H1 (cell line): ENCODE results near the gene STAM2. TPM values are rescaled to one million over a fixed set of nuclear protein-coding genes. Genes with fewer than 3 reads are reported as not detected.

Experiments used
- CTCF ChIA-PET: fragments of 300-600 bp; sonication (Branson Sonifier 250); formaldehyde crosslinking; loops from one replicate; lab custom pipeline; 2021; ENCODE audit not compliant: partially characterized antibody; lab: Charles Lee
- POLR2A ChIA-PET: fragments of 300-600 bp; sonication (Branson Sonifier 250); formaldehyde crosslinking; loops from one replicate; lab custom pipeline; 2021; ENCODE audit warnings: inconsistent platforms; ENCODE audit not compliant: partially characterized antibody; lab: Charles Lee
- DNase-seq, 2 experiments: peaks; one replicate each; pipeline versions ENCODE4 v3.0.0 to v3.0.0-alpha.2; 2010 to 2022; ENCODE audit warnings: low spot score in 2 of 2, low read depth in 1 of 2, mixed read lengths in 1 of 2
- FAIRE-seq: peaks from 2 replicates; lab custom pipeline; 2011; peaks lifted over from hg19 to GRCh38; lab: Jason Lieb, UNC
- H2AFZ ChIP-seq: 2 replicates; pipeline ENCODE4 v1.8.1; 2012; ENCODE audit warnings: low read length, inconsistent platforms
- H2AK5ac ChIP-seq: 2 replicates; pipeline ENCODE4 v1.6.1; 2013; ENCODE audit warnings: low read depth, low read length
- H2BK120ac ChIP-seq: replicated peaks from 2 replicates; pipeline ENCODE3; 2013; ENCODE audit warnings: low read depth, low read length, inconsistent platforms
- H2BK12ac ChIP-seq: 2 replicates; pipeline ENCODE4 v1.6.1; 2013; ENCODE audit warnings: low read depth, low read length
- H2BK15ac ChIP-seq: 2 replicates; pipeline ENCODE4 v1.6.1; 2013; ENCODE audit warnings: low read length
- H2BK20ac ChIP-seq: 2 replicates; pipeline ENCODE4 v1.6.1; 2013; ENCODE audit warnings: low read length
- H2BK5ac ChIP-seq: 2 replicates; pipeline ENCODE4 v1.6.1; 2013; ENCODE audit warnings: low read depth, low read length
- H3K14ac ChIP-seq: 2 replicates; pipeline ENCODE4 v1.6.1; 2013; ENCODE audit warnings: inconsistent platforms; ENCODE audit not compliant: insufficient read length
- H3K18ac ChIP-seq: 2 replicates; pipeline ENCODE4 v1.6.1; 2013; ENCODE audit warnings: low read length; ENCODE audit errors: extremely low read depth
- H3K23ac ChIP-seq: 2 replicates; pipeline ENCODE4 v1.6.1; 2013; ENCODE audit warnings: inconsistent platforms; ENCODE audit not compliant: insufficient read length
- H3K23me2 ChIP-seq: 2 replicates; pipeline ENCODE4 v1.6.1; 2013; ENCODE audit warnings: low read depth, low read length
- H3K27ac ChIP-seq: 2 replicates; pipeline ENCODE4 v1.6.1; 2011; ENCODE audit warnings: low read depth, low read length, inconsistent platforms
- H3K27me3 ChIP-seq, 4 experiments: replicated peaks in 1 of 4; 1 replicate in 1 of 4; 2 replicates in 3 of 4; pipeline versions ENCODE4 v1.6.1 to v1.8.1; 2011 to 2013; ENCODE audit warnings: low read length in 3 of 4, mild to moderate bottlenecking in 3 of 4, inconsistent platforms in 2 of 4, mixed read lengths in 2 of 4, moderate library complexity in 1 of 4; ENCODE audit not compliant: control insufficient read depth in 3 of 4, insufficient read depth in 3 of 4; ENCODE audit errors: extremely low read depth in 1 of 4
- H3K36me3 ChIP-seq, 4 experiments: 2 replicates each; pipeline versions ENCODE4 v1.6.1 to v1.8.1; 2011 to 2013; ENCODE audit warnings: mild to moderate bottlenecking in 4 of 4, low read length in 3 of 4, moderate library complexity in 2 of 4, control low read depth in 1 of 4, inconsistent platforms in 1 of 4; ENCODE audit not compliant: insufficient read depth in 4 of 4, control insufficient read depth in 2 of 4
- H3K4ac ChIP-seq: replicated peaks from 2 replicates; pipeline ENCODE3; 2013; ENCODE audit warnings: low read length, low read depth, mixed read lengths, inconsistent platforms; ENCODE audit not compliant: insufficient read length
- H3K4me1 ChIP-seq, 4 experiments: replicated peaks in 1 of 4; 1 replicate in 1 of 4; 2 replicates in 3 of 4; pipeline versions ENCODE4 v1.6.1 to v1.8.1; 2011 to 2013; ENCODE audit warnings: low read length in 3 of 4, inconsistent platforms in 2 of 4, mixed read lengths in 1 of 4; ENCODE audit not compliant: insufficient read depth in 4 of 4, control insufficient read depth in 3 of 4
- H3K4me2 ChIP-seq, 2 experiments: 2 replicates each; pipeline versions ENCODE4 v1.6.1 to v1.8.1; 2011 to 2013; ENCODE audit warnings: low read depth in 2 of 2, low read length in 2 of 2, control low read depth in 1 of 2, inconsistent platforms in 1 of 2, mild to moderate bottlenecking in 1 of 2; ENCODE audit not compliant: insufficient read depth in 1 of 2
- H3K4me3 ChIP-seq, 4 experiments: fragments of 200-600, 300-600 bp in 1 of 4; sonication (generic), shearing (Covaris generic), sonication (Bioruptor Twin) in 1 of 4; 2 replicates each; pipeline versions ENCODE4 v1.5.1 to v1.8.1; 2011 to 2016; ENCODE audit warnings: low read length in 4 of 4, low read depth in 3 of 4, control low read depth in 2 of 4, inconsistent platforms in 2 of 4, mild to moderate bottlenecking in 2 of 4, mixed read lengths in 1 of 4, moderate library complexity in 1 of 4; ENCODE audit not compliant: insufficient read depth in 2 of 4; ENCODE audit errors: extremely low read depth in 1 of 4
- H3K56ac ChIP-seq: replicated peaks from 2 replicates; pipeline ENCODE3; 2013; ENCODE audit warnings: low read depth, mild to moderate bottlenecking, mixed read lengths, low read length, inconsistent platforms; ENCODE audit not compliant: insufficient read length
- H3K79me1 ChIP-seq: 2 replicates; pipeline ENCODE4 v1.6.1; 2013; ENCODE audit warnings: low read depth, low read length, control low read depth
- H3K79me2 ChIP-seq, 2 experiments: 2 replicates each; pipeline versions ENCODE4 v1.6.1 to v1.8.1; 2012 to 2013; ENCODE audit warnings: low read length in 2 of 2, mild to moderate bottlenecking in 2 of 2, inconsistent platforms in 1 of 2; ENCODE audit not compliant: insufficient read depth in 2 of 2, control insufficient read depth in 1 of 2
- H3K9ac ChIP-seq, 4 experiments: replicated peaks in 1 of 4; 1 replicate in 1 of 4; 2 replicates in 3 of 4; pipeline versions ENCODE4 v1.6.1 to v1.8.1; 2011 to 2013; ENCODE audit warnings: low read depth in 3 of 4, low read length in 3 of 4, control low read depth in 2 of 4, mild to moderate bottlenecking in 2 of 4, moderate library complexity in 2 of 4, inconsistent platforms in 1 of 4; ENCODE audit errors: extremely low read depth in 1 of 4
- H3K9me3 ChIP-seq, 2 experiments: 2 replicates each; pipeline versions ENCODE4 v1.6.1 to v1.8.1; 2012 to 2013; ENCODE audit warnings: mild to moderate bottlenecking in 2 of 2, moderate library complexity in 2 of 2, control low read depth in 1 of 2, inconsistent platforms in 1 of 2, low read depth in 1 of 2, low read length in 1 of 2, mixed read lengths in 1 of 2; ENCODE audit not compliant: insufficient read depth in 2 of 2
- H4K20me1 ChIP-seq, 2 experiments: replicated peaks in 1 of 2; 2 replicates each; pipeline versions ENCODE3 to v1.8.1; 2011 to 2013; ENCODE audit warnings: inconsistent platforms in 2 of 2, low read length in 2 of 2, mild to moderate bottlenecking in 1 of 2; ENCODE audit not compliant: insufficient read depth in 2 of 2, control insufficient read depth in 1 of 2
- H4K5ac ChIP-seq: 2 replicates; pipeline ENCODE4 v1.6.1; 2013; ENCODE audit warnings: low read length, low read depth, mixed read lengths, inconsistent platforms; ENCODE audit not compliant: insufficient read length
- H4K8ac ChIP-seq: 2 replicates; pipeline ENCODE4 v1.8.0; 2013; ENCODE audit warnings: mild to moderate bottlenecking, moderate library complexity, low read length, inconsistent platforms; ENCODE audit not compliant: insufficient read depth; ENCODE audit errors: extremely low read depth
- H4K91ac ChIP-seq: replicated peaks from 2 replicates; pipeline ENCODE3; 2013; ENCODE audit warnings: low read length, mixed read lengths, inconsistent platforms; ENCODE audit not compliant: insufficient read length
- MAFK ChIP-seq: IDR thresholded peaks from 2 replicates; pipeline ENCODE4 v1.6.1; 2012; ENCODE audit warnings: low read depth, mild to moderate bottlenecking, improper control_type of control experiment, low read length
- NANOG ChIP-seq: IDR thresholded peaks from 2 replicates; pipeline ENCODE4 v1.6.1; 2011; ENCODE audit warnings: low read length, low read depth, mild to moderate bottlenecking, inconsistent platforms; ENCODE audit not compliant: insufficient read depth, poor library complexity, severe bottlenecking
- TAF7 ChIP-seq: optimal IDR thresholded peaks from 2 replicates; pipeline ENCODE3; 2011; ENCODE audit warnings: low read depth, mild to moderate bottlenecking, inconsistent platforms, low read length, moderate library complexity, borderline replicate concordance
- WGBS, 2 experiments: shearing (Covaris generic) in 1 of 2; methylation state at CpG; one replicate each; pipeline versions ENCODE4 v1.1.6 to v1.1.7; 2013 to 2015; ENCODE audit warnings: low lambda C conversion rate in 2 of 2, mixed read lengths in 2 of 2, inconsistent platforms in 1 of 2, low coverage in 1 of 2, missing lambda C conversion rate in 1 of 2; ENCODE audit not compliant: insufficient replicate concordance in 2 of 2, insufficient coverage in 1 of 2, insufficient read length in 1 of 2; ENCODE audit errors: extremely low coverage in 1 of 2, missing lambda C conversion rate in 1 of 2; 5-methylcytosine and 5-hydroxymethylcytosine counted together
- polyA plus RNA-seq, 7 experiments: library from polyadenylated mRNA; depleted of rRNA in 3 of 7; stranded (reverse) in 5 of 7; unstranded in 2 of 7; fragments of >200 nt in 5 of 7; fragments of 200-250 nt in 2 of 7; gene quantifications; 1 replicate in 5 of 7; 2 replicates in 1 of 7; 4 replicates in 1 of 7; pipeline versions ENCODE4 v1.2.1 to v1.2.3, GENCODE V29; 2011 to 2013; ENCODE audit warnings: missing spikeins in 2 of 7, mixed read lengths in 2 of 7
- total RNA-seq: library from RNA; stranded (reverse); fragmentation: NEBNext Ultra II Directional; extraction: Animal tissue kit (Norgen Biotek cat#: 25700); gene quantifications from 2 replicates; pipeline ENCODE4 v1.2.1, GENCODE V29; 2021

The STAM2 gene
- total and polyA plus RNA-seq, 2 of the 8 experiments (the other 6 are each of a cell fraction or from before 2014, with no cell fraction given): 5.4 to 9.4 TPM

DNA sequence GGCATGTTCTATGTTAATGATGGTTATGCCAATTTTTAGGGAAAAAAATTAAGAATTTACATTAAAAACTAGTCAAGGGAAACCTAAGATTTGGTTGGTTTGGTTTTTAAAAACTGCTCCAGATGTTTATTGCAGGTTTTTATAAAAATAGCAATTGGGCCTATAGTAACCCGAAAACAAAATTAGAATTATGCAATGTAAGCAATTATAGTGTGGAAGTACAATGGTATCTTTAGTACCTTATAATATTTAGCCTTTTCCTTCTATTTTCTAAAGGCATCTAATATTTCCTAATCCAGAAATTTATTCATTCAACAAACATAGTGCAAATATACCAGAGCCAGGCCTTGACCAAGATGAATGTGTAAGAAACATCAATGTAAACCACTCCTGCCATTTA, 104.0 kb downstream of the STAM2 start:
- DNase-seq (no peak), FAIRE-seq (no peak)
- peaks cover 0 to 8% (median 0%) of the 10 kb centered on the region in 4 experiments; a peak in 2 of 7 replicates for H3K4me1 ChIP-seq
- H3K14ac ChIP-seq: no peak overlapping the region
- H3K23me2 ChIP-seq: peaks cover 10% of the 10 kb centered on the region; the same call in 1 of the 2 replicates
- no peak overlapping the region for H2AFZ ChIP-seq
- no peak overlapping the region for H4K8ac ChIP-seq
- H3K27ac ChIP-seq: no peak overlapping the region
- no peak overlapping the region for H3K4ac ChIP-seq
- H4K5ac ChIP-seq: no peak overlapping the region
- no peak overlapping the region for H3K4me2 ChIP-seq
- H2BK20ac ChIP-seq: no peak overlapping the region
- POLR2A ChIA-PET: no interaction called here
- no peak overlapping the region for H2BK15ac ChIP-seq
- 97% methylated on average over 1 of the region's 1 CpG; no CpG with 5 or more reads in 1 of the 2 experiments for WGBS, 2 experiments
- H3K79me1 ChIP-seq: peaks cover 2% of the 10 kb centered on the region; the same call in 1 of the 2 replicates
- H3K27me3 ChIP-seq: no peaks in the 10 kb centered on the region
- H2BK5ac ChIP-seq: no peak overlapping the region
- H4K20me1 ChIP-seq: peaks cover 0 to 4% of the 10 kb centered on the region in 2 experiments
- CTCF ChIA-PET: interaction anchor here (0.9 kb wide), 1 partner anchor 60 kb away, joined by 3 read pairs; no protein-coding TSS in a partner anchor
- H3K18ac ChIP-seq: no peak overlapping the region
- H3K9me3 ChIP-seq: no peaks in the 10 kb centered on the region
- no peak overlapping the region for H2AK5ac ChIP-seq
- no peak overlapping the region for H3K4me3 ChIP-seq
- H2BK12ac ChIP-seq: no peak overlapping the region
- no peak overlapping the region for H3K23ac ChIP-seq
- H3K56ac ChIP-seq: no peak overlapping the region
- TF ChIP-seq NANOG (no peak), TAF7 (no peak), MAFK (peak; percentile 36; the same call in 1 of the 2 replicates)
- TF ChIP-seq, all 59 proteins: peak for 1
- no peak overlapping the region for H3K9ac ChIP-seq
- H2BK120ac ChIP-seq: no peak overlapping the region
- no peak overlapping the region for H4K91ac ChIP-seq
- H3K36me3 ChIP-seq: no peaks in the 10 kb centered on the region
- no peaks in the 10 kb centered on the region for H3K79me2 ChIP-seq
